DOHH2 (cell line): ENCODE measurements around the gene PRKN.
"Not testable (repeated sequence)": the region's sequence is repeated elsewhere in the genome, so short reads cannot be mapped to it uniquely, and the experiment has no call there.

Experiments
- H3F3A ChIP-seq: fragments of 200-600 bp; sonication (generic), shearing (Covaris generic); 2 replicates; pipeline ENCODE4 v1.6.0; 2016; ENCODE audit warnings: antibody characterized with exemption, mild to moderate bottlenecking; ENCODE audit not compliant: control insufficient read depth, insufficient read depth
- H3K27ac ChIP-seq: fragments of 200-600 bp; sonication (generic); 2 replicates; pipeline ENCODE4 v1.5.1; 2014; ENCODE audit warnings: low read depth, mild to moderate bottlenecking, low read length, moderate library complexity
- H3K27me3 ChIP-seq: fragments of 200-600 bp; sonication (generic); 2 replicates; pipeline ENCODE4 v1.6.1; 2014; ENCODE audit warnings: mild to moderate bottlenecking, low read length, mixed read lengths; ENCODE audit not compliant: control insufficient read depth
- H3K36me3 ChIP-seq: fragments of 200-600 bp; sonication (generic); 2 replicates; pipeline ENCODE4 v1.6.1; 2014; ENCODE audit warnings: mild to moderate bottlenecking, low read length, moderate library complexity, mixed read lengths; ENCODE audit not compliant: control insufficient read depth
- H3K4me1 ChIP-seq: fragments of 200-600 bp; sonication (generic); 2 replicates; pipeline ENCODE4 v1.6.1; 2014; ENCODE audit warnings: mild to moderate bottlenecking, low read length, mixed read lengths; ENCODE audit not compliant: control insufficient read depth
- H3K4me2 ChIP-seq: fragments of 200-600 bp; sonication (generic); 2 replicates; pipeline ENCODE4 v1.6.0; 2014; ENCODE audit warnings: mild to moderate bottlenecking, low read length, moderate library complexity
- H3K4me3 ChIP-seq: fragments of 200-600 bp; sonication (generic); 2 replicates; pipeline ENCODE4 v1.5.1; 2014; ENCODE audit warnings: mild to moderate bottlenecking, low read length, mixed read lengths
- H3K79me2 ChIP-seq: fragments of 200-600 bp; sonication (generic); 2 replicates; pipeline ENCODE4 v1.6.1; 2014; ENCODE audit warnings: mild to moderate bottlenecking, low read length, mixed read lengths; ENCODE audit not compliant: control insufficient read depth
- H3K9me2 ChIP-seq: fragments of 200-600 bp; sonication (generic); replicated peaks from 2 replicates; pipeline ENCODE4 v1.6.1; 2014; ENCODE audit warnings: mild to moderate bottlenecking, low read length, mixed read lengths; ENCODE audit not compliant: control insufficient read depth
- H3K9me3 ChIP-seq: fragments of 200-600 bp; sonication (generic); 2 replicates; pipeline ENCODE4 v1.6.1; 2014; ENCODE audit warnings: antibody characterized with exemption, low read length, mixed read lengths; ENCODE audit not compliant: control insufficient read depth, insufficient read depth
- H4K20me1 ChIP-seq: fragments of 200-600 bp; sonication (generic); 2 replicates; pipeline ENCODE4 v1.6.0; 2014; ENCODE audit warnings: low read depth, mild to moderate bottlenecking, antibody characterized with exemption, low read length, moderate library complexity; ENCODE audit not compliant: control insufficient read depth, insufficient read depth
- CTCF ChIP-seq: fragments of 200-600 bp; sonication (generic); IDR thresholded peaks from one replicate; pipeline ENCODE4 v1.5.1; 2014; ENCODE audit warnings: antibody characterized with exemption, mild to moderate bottlenecking, low read depth, low read length; ENCODE audit not compliant: poor library complexity, severe bottlenecking
- EZH2phosphoT487 ChIP-seq: fragments of 200-600 bp; sonication (generic); IDR thresholded peaks from 2 replicates; pipeline ENCODE4 v1.6.1; 2017; ENCODE audit warnings: borderline replicate concordance, mild to moderate bottlenecking, antibody characterized with exemption, low read length, moderate library complexity, mixed read lengths

The PRKN gene

GRCh38 chr6:162404951-162405350 lies 322.6 kb downstream of the PRKN start:
- TF ChIP-seq EZH2phosphoT487, result no peak
- no peak for TF ChIP-seq CTCF
- Histone ChIP-seq H3K27me3 (no peaks in the 10 kb centered on the region), H3K79me2 (no peaks in the 10 kb centered on the region)

GRCh38 chr6:162403031-162403430 lies 324.5 kb downstream of the PRKN start:
- Histone ChIP-seq H3K9me3 (no peaks in the 10 kb centered on the region), H3K4me3 (no peak overlapping the region), H3K27ac (no peak overlapping the region), H3K27me3 (no peaks in the 10 kb centered on the region), H3K36me3 (no peaks in the 10 kb centered on the region), H3K4me1 (no peaks in the 10 kb centered on the region), H3K4me2 (no peak overlapping the region), H4K20me1 (no peaks in the 10 kb centered on the region), H3K9me2 (no peaks in the 10 kb centered on the region), H3F3A (no peaks in the 10 kb centered on the region), H3K79me2 (no peaks in the 10 kb centered on the region)
- TF ChIP-seq EZH2phosphoT487 (no peak), CTCF (no peak)

More at GRCh38 chr6:162404951-162405350, 322.6 kb downstream of the PRKN start:
- H3K4me2 ChIP-seq, result no peak overlapping the region
- no peak overlapping the region for H3K27ac ChIP-seq
- no peaks in the 10 kb centered on the region for H3K9me2 ChIP-seq
- no peaks in the 10 kb centered on the region for H3K36me3 ChIP-seq
- H3K9me3 ChIP-seq, result no peaks in the 10 kb centered on the region
- no peaks in the 10 kb centered on the region for H3F3A ChIP-seq
- no peaks in the 10 kb centered on the region for H3K4me1 ChIP-seq
- no peaks in the 10 kb centered on the region for H4K20me1 ChIP-seq
- H3K4me3 ChIP-seq, result no peak overlapping the region

GRCh38 chr6:162395181-162395580 lies 332.4 kb downstream of the PRKN start:
- Histone ChIP-seq H3K9me3 (no peaks in the 10 kb centered on the region), H4K20me1 (no peaks in the 10 kb centered on the region), H3K27ac (no peak overlapping the region), H3K4me1 (no peaks in the 10 kb centered on the region), H3K27me3 (no peaks in the 10 kb centered on the region), H3K4me3 (no peak overlapping the region), H3K9me2 (no peaks in the 10 kb centered on the region), H3F3A (no peaks in the 10 kb centered on the region), H3K4me2 (no peak overlapping the region), H3K36me3 (no peaks in the 10 kb centered on the region), H3K79me2 (no peaks in the 10 kb centered on the region)
- TF ChIP-seq EZH2phosphoT487 (no peak), CTCF (no peak)

GRCh38 chr6:162390961-162391811 lies 336.4 kb downstream of the PRKN start:
- H3K27me3 ChIP-seq, H3K79me2 ChIP-seq, H4K20me1 ChIP-seq, H3K27ac ChIP-seq, H3K4me2 ChIP-seq, H3K36me3 ChIP-seq, H3K9me2 ChIP-seq, H3K9me3 ChIP-seq, H3F3A ChIP-seq, H3K4me1 ChIP-seq, H3K4me3 ChIP-seq: not testable (repeated sequence)
